PC-3 (cell line): ENCODE data around the gene ZNF24. TPM values are rescaled to one million over a fixed set of nuclear protein-coding genes. Genes with fewer than 3 reads are reported as not detected.

Source experiments
- ATAC-seq: fragments of 200-7000 bp; cut with Tn5 transposase; 2 replicates; pipeline ENCODE4 v1.9.1; 2020; ENCODE audit warnings: mild to moderate bottlenecking, moderate library complexity
- BruUV-seq: library from RNA; stranded (reverse); fragments of 400-500 nt; replicated peaks from 2 replicates; lab custom pipeline; 2021; lab: Mats Ljungman, UMichigan
- CTCF ChIA-PET: fragments of 300-600 bp; sonication (Branson Sonifier 250); formaldehyde crosslinking; loops from one replicate; lab custom pipeline; 2022; ENCODE audit warnings: antibody characterized with exemption; lab: Charles Lee
- POLR2A ChIA-PET: fragments of 300-600 bp; sonication (Branson Sonifier 250); formaldehyde crosslinking; loops from one replicate; lab custom pipeline; 2022; ENCODE audit warnings: antibody characterized with exemption; ENCODE audit not compliant: unreplicated experiment; lab: Charles Lee
- DNase-seq: peaks from one replicate; pipeline ENCODE4 v3.0.0-alpha.2; 2015
- H2AFZ ChIP-seq: fragments of 300-600 bp; sonication (generic); 2 replicates; pipeline ENCODE4 v1.6.0; 2016; ENCODE audit warnings: antibody characterized with exemption, low read length
- H3F3A ChIP-seq: fragments of 300-600 bp; sonication (generic); one replicate; pipeline ENCODE4 v1.6.0; 2017; ENCODE audit warnings: antibody characterized with exemption, low read length, control low read depth, mild to moderate bottlenecking; ENCODE audit not compliant: unreplicated experiment
- H3K27ac ChIP-seq: fragments of 300-600 bp; sonication (generic); 2 replicates; pipeline ENCODE4 v1.5.1; 2016; ENCODE audit warnings: mild to moderate bottlenecking, low read length
- H3K27me3 ChIP-seq: fragments of 300-600 bp; sonication (generic); 2 replicates; pipeline ENCODE4 v1.6.1; 2016; ENCODE audit warnings: low read length, mixed read lengths
- H3K36me3 ChIP-seq: fragments of 300-600 bp; sonication (generic); 2 replicates; pipeline ENCODE4 v1.6.1; 2016; ENCODE audit warnings: low read depth, mixed run types, low read length, mixed read lengths
- H3K4me1 ChIP-seq: fragments of 300-600 bp; sonication (generic); 2 replicates; pipeline ENCODE4 v1.5.1; 2016; ENCODE audit warnings: low read length; ENCODE audit not compliant: insufficient read depth
- H3K4me2 ChIP-seq: fragments of 300-600 bp; sonication (generic); 2 replicates; pipeline ENCODE4 v1.6.0; 2016; ENCODE audit warnings: low read length
- H3K4me3 ChIP-seq: fragments of 300-600 bp; sonication (generic); 2 replicates; pipeline ENCODE4 v1.5.1; 2016; ENCODE audit warnings: mild to moderate bottlenecking, low read length, mixed read lengths
- H3K79me2 ChIP-seq: fragments of 300-600 bp; sonication (generic); 2 replicates; pipeline ENCODE4 v1.6.1; 2017; ENCODE audit warnings: low read length, mixed read lengths
- H3K9ac ChIP-seq: fragments of 300-600 bp; sonication (generic); 2 replicates; pipeline ENCODE4 v1.6.0; 2016; ENCODE audit warnings: mild to moderate bottlenecking, low read length
- H3K9me2 ChIP-seq: fragments of 300-600 bp; sonication (generic); replicated peaks from 2 replicates; pipeline ENCODE4 v1.6.1; 2016; ENCODE audit warnings: mixed run types, low read length, mixed read lengths
- H3K9me3 ChIP-seq: fragments of 300-600 bp; sonication (generic); 2 replicates; pipeline ENCODE4 v1.6.1; 2016; ENCODE audit warnings: low read length, mixed read lengths
- H4K20me1 ChIP-seq: fragments of 300-600 bp; sonication (generic); 2 replicates; pipeline ENCODE4 v1.6.1; 2016; ENCODE audit warnings: low read length, mixed read lengths
- EZH2 ChIP-seq: fragments of 300-600 bp; sonication (generic); IDR thresholded peaks from one replicate; pipeline ENCODE4 v1.6.1; 2017; ENCODE audit warnings: antibody characterized with exemption, mild to moderate bottlenecking, low read length; ENCODE audit not compliant: unreplicated experiment
- EZH2phosphoT487 ChIP-seq: fragments of 300-600 bp; sonication (generic); IDR thresholded peaks from 2 replicates; pipeline ENCODE4 v1.6.1; 2018; ENCODE audit warnings: mild to moderate bottlenecking, antibody characterized with exemption, low read length, borderline replicate concordance
- intact Hi-C: fragments of 100-400 bp; cut with micrococcal nuclease; formaldehyde crosslinking; loops from 2 replicates; pipeline ENCODE4 v1.9.0; 2023
- total RNA-seq: library from RNA; depleted of rRNA; stranded (reverse); fragments of >200 nt; gene quantifications from 2 replicates; pipeline ENCODE4 v1.2.3, GENCODE V29; 2014
- TF ChIP-seq, protein P1 (sequence below): fragments of 300-600 bp; sonication (generic); conservative IDR thresholded peaks from 2 replicates; pipeline ENCODE4 v1.5.1; 2017; ENCODE audit warnings: antibody characterized with exemption, low read depth, mild to moderate bottlenecking, low read length

ZNF24 gene
- total RNA-seq, 1 experiment from 2014 or later = 11.0 TPM

DNA sequence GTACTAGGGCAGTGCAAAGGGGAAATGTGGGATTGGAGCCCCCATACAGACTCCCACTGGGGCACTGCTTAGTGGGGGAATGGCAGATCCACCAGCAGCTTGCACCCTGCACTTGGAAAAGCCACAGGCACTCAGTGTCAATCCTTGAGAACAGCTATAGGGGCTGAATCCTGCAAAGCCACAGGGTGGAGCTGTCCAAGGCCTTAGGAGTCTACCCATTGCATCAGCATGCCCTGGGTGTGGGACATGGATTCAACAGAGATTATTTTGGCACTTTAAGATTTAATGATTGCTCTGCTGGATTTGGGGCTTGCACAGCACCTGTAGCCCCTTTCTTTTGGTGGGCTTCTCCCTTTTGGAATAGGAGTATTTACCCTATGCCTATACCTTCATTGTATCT is 8.6 kb upstream of the ZNF24 start:
- H2AFZ ChIP-seq = no peak overlapping the region
- H3F3A ChIP-seq = no peaks in the 10 kb centered on the region
- H3K36me3 ChIP-seq = no peaks in the 10 kb centered on the region
- ATAC-seq (no peak), DNase-seq (no peak)
- H3K9me3 ChIP-seq = no peaks in the 10 kb centered on the region
- no peaks in the 10 kb centered on the region for H3K79me2 ChIP-seq
- H3K4me1 ChIP-seq = no peaks in the 10 kb centered on the region
- no peak overlapping the region for H3K4me3 ChIP-seq
- H4K20me1 ChIP-seq = no peaks in the 10 kb centered on the region
- no peak overlapping the region for H3K4me2 ChIP-seq
- no TSS peak for BruUV-seq
- no peak overlapping the region for H3K9ac ChIP-seq
- H3K27ac ChIP-seq = no peak overlapping the region
- TF ChIP-seq EZH2 = no peak
- TF ChIP-seq, protein P1, sequence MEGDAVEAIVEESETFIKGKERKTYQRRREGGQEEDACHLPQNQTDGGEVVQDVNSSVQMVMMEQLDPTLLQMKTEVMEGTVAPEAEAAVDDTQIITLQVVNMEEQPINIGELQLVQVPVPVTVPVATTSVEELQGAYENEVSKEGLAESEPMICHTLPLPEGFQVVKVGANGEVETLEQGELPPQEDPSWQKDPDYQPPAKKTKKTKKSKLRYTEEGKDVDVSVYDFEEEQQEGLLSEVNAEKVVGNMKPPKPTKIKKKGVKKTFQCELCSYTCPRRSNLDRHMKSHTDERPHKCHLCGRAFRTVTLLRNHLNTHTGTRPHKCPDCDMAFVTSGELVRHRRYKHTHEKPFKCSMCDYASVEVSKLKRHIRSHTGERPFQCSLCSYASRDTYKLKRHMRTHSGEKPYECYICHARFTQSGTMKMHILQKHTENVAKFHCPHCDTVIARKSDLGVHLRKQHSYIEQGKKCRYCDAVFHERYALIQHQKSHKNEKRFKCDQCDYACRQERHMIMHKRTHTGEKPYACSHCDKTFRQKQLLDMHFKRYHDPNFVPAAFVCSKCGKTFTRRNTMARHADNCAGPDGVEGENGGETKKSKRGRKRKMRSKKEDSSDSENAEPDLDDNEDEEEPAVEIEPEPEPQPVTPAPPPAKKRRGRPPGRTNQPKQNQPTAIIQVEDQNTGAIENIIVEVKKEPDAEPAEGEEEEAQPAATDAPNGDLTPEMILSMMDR = no peak
- no peak for TF ChIP-seq EZH2phosphoT487
- H3K9me2 ChIP-seq = no peaks in the 10 kb centered on the region
- intact Hi-C loops = no loop called here
- CTCF ChIA-PET = no interaction called here
- POLR2A ChIA-PET = no interaction called here
- no peaks in the 10 kb centered on the region for H3K27me3 ChIP-seq

DNA sequence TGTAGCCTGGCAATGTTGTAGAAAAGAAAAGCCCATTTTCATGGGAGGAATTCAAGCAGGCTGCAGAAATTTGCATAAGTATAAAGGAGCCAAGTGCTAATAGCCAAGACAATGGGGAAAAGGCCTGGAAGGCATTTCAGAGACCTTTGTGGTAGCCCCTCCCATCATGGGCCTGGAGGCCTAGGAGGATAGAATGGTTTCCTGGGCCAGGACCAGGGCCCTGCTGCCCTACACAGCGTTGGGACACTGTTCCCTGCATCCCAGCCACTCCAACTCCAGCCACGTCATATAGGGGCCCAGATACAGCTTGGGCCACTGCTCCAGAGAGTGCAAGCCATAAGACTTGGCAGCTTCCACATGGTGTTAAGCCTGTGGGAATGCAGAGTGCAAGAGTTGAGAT is 8.1 kb upstream of the ZNF24 start:
- ChIA-PET CTCF (no interaction called here), POLR2A (no interaction called here)
- Histone ChIP-seq H3K9me3 (no peaks in the 10 kb centered on the region), H2AFZ (no peak overlapping the region), H3K4me2 (no peak overlapping the region), H3K36me3 (no peaks in the 10 kb centered on the region), H3K4me3 (no peak overlapping the region), H3K9me2 (no peaks in the 10 kb centered on the region), H4K20me1 (no peaks in the 10 kb centered on the region), H3K27me3 (no peaks in the 10 kb centered on the region), H3K4me1 (no peaks in the 10 kb centered on the region), H3K79me2 (no peaks in the 10 kb centered on the region), H3K9ac (no peak overlapping the region), H3F3A (no peaks in the 10 kb centered on the region), H3K27ac (no peak overlapping the region)
- intact Hi-C loops = no loop called here
- TF ChIP-seq, protein P1 = no peak
- TF ChIP-seq EZH2 (no peak), EZH2phosphoT487 (no peak)
- no peak for DNase-seq
- no TSS peak for BruUV-seq
- no peak for ATAC-seq

DNA sequence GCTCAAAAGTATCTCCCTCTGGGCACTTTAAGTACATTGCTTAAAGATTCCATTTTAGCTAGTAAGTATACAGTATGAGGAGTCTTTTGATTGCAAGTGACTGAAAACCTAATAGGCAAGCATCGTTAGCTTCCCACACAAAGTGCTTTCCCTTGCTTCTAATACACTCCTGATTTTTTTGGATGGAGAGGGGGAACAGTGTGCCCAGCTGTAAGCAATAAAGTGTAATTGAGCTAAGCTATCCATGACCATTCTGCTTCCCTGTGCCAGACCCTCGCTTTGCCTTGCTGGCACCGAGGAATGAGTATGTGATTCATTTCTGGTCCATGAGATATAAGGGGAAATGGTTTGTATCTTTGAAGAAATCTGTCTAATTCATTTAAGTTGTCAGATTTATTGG is 3.8 kb upstream of the ZNF24 start:
- Histone ChIP-seq H3K9ac (no peak overlapping the region), H3K4me2 (no peak overlapping the region), H4K20me1 (peaks cover 7% of the 10 kb centered on the region; the same call in 1 of the 2 replicates), H2AFZ (no peak overlapping the region), H3K36me3 (no peaks in the 10 kb centered on the region), H3K9me3 (no peaks in the 10 kb centered on the region), H3K79me2 (peaks cover 16% of the 10 kb centered on the region), H3K4me1 (peaks cover 10% of the 10 kb centered on the region; the same call in 1 of the 2 replicates), H3K9me2 (no peaks in the 10 kb centered on the region), H3K27ac (no peak overlapping the region), H3K4me3 (no peak overlapping the region), H3F3A (no peaks in the 10 kb centered on the region), H3K27me3 (no peaks in the 10 kb centered on the region)
- ATAC-seq (no peak), DNase-seq (no peak)
- BruUV-seq = no TSS peak
- intact Hi-C loops = no loop called here
- ChIA-PET POLR2A (no interaction called here), CTCF (no interaction called here)
- TF ChIP-seq, protein P1 = no peak
- TF ChIP-seq EZH2 (no peak), EZH2phosphoT487 (no peak)
